ENCODE measurements around the gene ESPL1. TPM values are rescaled to one million over a fixed set of nuclear protein-coding genes. Genes with fewer than 3 reads are reported as not detected.

Gene ESPL1
- total RNA-seq, 1 experiment from 2014 or later: 54.6 TPM

DNA sequence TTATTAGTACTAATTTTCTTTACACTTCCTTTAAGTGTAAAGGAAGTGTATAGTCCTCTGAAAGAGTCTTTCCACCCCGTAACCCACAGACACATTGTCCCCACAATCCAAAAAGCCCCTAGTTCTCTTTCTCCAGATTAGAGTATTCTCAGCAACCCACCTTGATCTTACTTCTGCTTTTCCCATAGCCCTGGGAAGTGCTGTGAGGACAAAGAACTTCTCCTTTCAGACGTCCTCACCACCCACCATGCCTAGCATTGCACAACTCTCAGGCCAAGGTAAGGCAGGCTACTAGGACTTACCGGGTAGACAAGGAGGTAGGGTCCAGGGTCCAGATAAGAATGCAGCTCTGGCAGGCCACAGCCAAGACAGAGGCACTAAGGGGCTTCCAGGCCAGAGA, 45.9 kb downstream of the ESPL1 start:
- Histone ChIP-seq H3K36me3 (ENCODE audit: control insufficient read depth, insufficient read depth, low read length) (peaks cover 3% of the 10 kb centered on the region), H3K27me3 (ENCODE audit: control insufficient read depth, insufficient read depth, low read length) (no peaks in the 10 kb centered on the region), H3K4me3 (ENCODE audit: low read depth in 2 of 2, low read length in 2 of 2) (no peak overlapping the region), H3K9me3 (ENCODE audit: control insufficient read depth, insufficient read depth, low read depth, low read length) (no peaks in the 10 kb centered on the region), H3K27ac (ENCODE audit: low read length) (no peak overlapping the region), H3K4me1 (ENCODE audit: control insufficient read depth, insufficient read depth, low read length) (no peaks in the 10 kb centered on the region)
- in situ Hi-C loops (cut with HindIII; ENCODE audit: low pct_unique_long_range_greater_than_20kb, low sequenced_read_pairs): no loop called here
- no TSS peak for BruUV-seq (replicated peaks)
- ATAC-seq (no peak), DNase-seq (ENCODE audit: low read depth, low spot score) (no peak)
- intact Hi-C loops (cut with micrococcal nuclease; ENCODE audit: unreplicated experiment): no loop called here
- ChIA-PET POLR2A (no interaction called here), CTCF (no interaction called here)
- TF ChIP-seq POLR2AphosphoS5 (IDR thresholded peaks at IDR 0.05; ENCODE audit: low read depth, low read length): no peak
- no peak for TF ChIP-seq TCF7L2 (IDR thresholded peaks at IDR 0.05; ENCODE audit: low read depth, low read length)
- TF ChIP-seq, protein P1, sequence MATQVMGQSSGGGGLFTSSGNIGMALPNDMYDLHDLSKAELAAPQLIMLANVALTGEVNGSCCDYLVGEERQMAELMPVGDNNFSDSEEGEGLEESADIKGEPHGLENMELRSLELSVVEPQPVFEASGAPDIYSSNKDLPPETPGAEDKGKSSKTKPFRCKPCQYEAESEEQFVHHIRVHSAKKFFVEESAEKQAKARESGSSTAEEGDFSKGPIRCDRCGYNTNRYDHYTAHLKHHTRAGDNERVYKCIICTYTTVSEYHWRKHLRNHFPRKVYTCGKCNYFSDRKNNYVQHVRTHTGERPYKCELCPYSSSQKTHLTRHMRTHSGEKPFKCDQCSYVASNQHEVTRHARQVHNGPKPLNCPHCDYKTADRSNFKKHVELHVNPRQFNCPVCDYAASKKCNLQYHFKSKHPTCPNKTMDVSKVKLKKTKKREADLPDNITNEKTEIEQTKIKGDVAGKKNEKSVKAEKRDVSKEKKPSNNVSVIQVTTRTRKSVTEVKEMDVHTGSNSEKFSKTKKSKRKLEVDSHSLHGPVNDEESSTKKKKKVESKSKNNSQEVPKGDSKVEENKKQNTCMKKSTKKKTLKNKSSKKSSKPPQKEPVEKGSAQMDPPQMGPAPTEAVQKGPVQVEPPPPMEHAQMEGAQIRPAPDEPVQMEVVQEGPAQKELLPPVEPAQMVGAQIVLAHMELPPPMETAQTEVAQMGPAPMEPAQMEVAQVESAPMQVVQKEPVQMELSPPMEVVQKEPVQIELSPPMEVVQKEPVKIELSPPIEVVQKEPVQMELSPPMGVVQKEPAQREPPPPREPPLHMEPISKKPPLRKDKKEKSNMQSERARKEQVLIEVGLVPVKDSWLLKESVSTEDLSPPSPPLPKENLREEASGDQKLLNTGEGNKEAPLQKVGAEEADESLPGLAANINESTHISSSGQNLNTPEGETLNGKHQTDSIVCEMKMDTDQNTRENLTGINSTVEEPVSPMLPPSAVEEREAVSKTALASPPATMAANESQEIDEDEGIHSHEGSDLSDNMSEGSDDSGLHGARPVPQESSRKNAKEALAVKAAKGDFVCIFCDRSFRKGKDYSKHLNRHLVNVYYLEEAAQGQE (IDR thresholded peaks at IDR 0.05; ENCODE audit: insufficient read depth in 1 of 2, low read depth in 2 of 2, low read length in 1 of 2): no peak
- no peak for TF ChIP-seq SIN3A (IDR thresholded peaks at IDR 0.05; ENCODE audit: borderline replicate concordance, insufficient read depth, low read depth, low read length)
- TF ChIP-seq, protein P2, sequence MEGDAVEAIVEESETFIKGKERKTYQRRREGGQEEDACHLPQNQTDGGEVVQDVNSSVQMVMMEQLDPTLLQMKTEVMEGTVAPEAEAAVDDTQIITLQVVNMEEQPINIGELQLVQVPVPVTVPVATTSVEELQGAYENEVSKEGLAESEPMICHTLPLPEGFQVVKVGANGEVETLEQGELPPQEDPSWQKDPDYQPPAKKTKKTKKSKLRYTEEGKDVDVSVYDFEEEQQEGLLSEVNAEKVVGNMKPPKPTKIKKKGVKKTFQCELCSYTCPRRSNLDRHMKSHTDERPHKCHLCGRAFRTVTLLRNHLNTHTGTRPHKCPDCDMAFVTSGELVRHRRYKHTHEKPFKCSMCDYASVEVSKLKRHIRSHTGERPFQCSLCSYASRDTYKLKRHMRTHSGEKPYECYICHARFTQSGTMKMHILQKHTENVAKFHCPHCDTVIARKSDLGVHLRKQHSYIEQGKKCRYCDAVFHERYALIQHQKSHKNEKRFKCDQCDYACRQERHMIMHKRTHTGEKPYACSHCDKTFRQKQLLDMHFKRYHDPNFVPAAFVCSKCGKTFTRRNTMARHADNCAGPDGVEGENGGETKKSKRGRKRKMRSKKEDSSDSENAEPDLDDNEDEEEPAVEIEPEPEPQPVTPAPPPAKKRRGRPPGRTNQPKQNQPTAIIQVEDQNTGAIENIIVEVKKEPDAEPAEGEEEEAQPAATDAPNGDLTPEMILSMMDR (IDR thresholded peaks at IDR 0.05): no peak

DNA sequence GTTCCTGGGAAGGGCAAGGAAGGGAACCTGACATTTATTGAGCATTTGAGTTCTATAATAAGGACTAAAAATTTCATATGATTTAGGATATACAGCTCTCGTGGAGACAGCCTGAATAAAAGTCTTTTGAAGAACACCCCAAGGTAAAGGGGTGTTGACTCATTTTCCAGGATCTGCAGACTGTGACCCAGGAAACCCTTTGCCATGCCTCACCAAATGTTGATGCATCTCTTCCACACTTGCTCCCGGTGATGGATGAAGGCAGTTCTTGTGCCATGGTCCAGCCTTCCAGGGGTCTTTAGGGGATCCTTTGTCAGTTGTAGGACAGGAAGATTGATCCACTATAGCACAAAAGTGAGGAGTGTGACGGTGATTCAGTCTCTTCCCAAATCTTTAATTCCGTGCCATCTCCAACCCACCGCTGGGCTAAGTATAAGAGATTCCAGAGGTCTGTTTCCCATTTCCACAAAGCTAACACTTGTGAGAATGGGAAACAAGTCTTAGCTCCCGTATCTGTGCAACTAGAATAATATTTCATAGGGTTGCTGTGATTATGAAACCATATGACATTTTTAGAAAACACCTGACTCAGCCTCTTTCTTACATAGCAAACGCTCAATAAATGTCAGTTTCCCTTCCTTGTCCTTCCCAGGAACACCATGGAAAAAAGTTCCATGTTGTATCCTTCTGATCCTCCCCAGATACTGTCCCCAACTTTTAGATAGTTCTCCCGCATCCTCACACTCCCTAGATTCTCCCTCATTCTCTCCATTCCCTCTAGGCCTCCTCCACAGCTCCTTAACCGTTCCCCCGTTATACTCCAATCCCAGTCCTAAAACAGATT, 52.5 kb downstream of the ESPL1 start:
- TF ChIP-seq, protein P2 (IDR thresholded peaks at IDR 0.05): no peak
- TF ChIP-seq, protein P1 (IDR thresholded peaks at IDR 0.05; ENCODE audit: insufficient read depth in 1 of 2, low read depth in 2 of 2, low read length in 1 of 2): no peak
- TF ChIP-seq POLR2AphosphoS5 (IDR thresholded peaks at IDR 0.05; ENCODE audit: low read depth, low read length): no peak
- intact Hi-C loops (cut with micrococcal nuclease; ENCODE audit: unreplicated experiment) (loop anchor here (5.0 kb wide), 1 partner anchor 187 kb away; the partner anchor contains the start of gene NPFF), in situ Hi-C loops (cut with HindIII; ENCODE audit: low pct_unique_long_range_greater_than_20kb, low sequenced_read_pairs) (no loop called here)
- peak overlapping the region; percentile 52 to 74 for H3K4me3 ChIP-seq (ENCODE audit: low read depth in 2 of 2, low read length in 2 of 2)
- ChIA-PET POLR2A (interaction anchor here (0.5 to 1.4 kb wide), 6 partner anchors 24 to 1297 kb away, joined by 3 to 12 read pairs (median 5); partner anchors contain the start of gene PFDN5), CTCF (interaction anchor here (0.6 to 2.0 kb wide), 15 partner anchors 10 to 266 kb away, joined by 3 to 13 read pairs (median 5); partner anchors contain the start of gene PFDN5)
- DNase-seq (ENCODE audit: low read depth, low spot score): no peak
- H3K27me3 ChIP-seq (ENCODE audit: control insufficient read depth, insufficient read depth, low read length): no peaks in the 10 kb centered on the region
- no peak for ATAC-seq
- H3K27ac ChIP-seq (ENCODE audit: low read length): peak overlapping the region; percentile 92
- no peaks in the 10 kb centered on the region; the same call in none of the 2 replicates for H3K36me3 ChIP-seq (ENCODE audit: control insufficient read depth, insufficient read depth, low read length)
- no peaks in the 10 kb centered on the region for H3K9me3 ChIP-seq (ENCODE audit: control insufficient read depth, insufficient read depth, low read depth, low read length)
- peaks cover 20% of the 10 kb centered on the region for H3K4me1 ChIP-seq (ENCODE audit: control insufficient read depth, insufficient read depth, low read length)
- BruUV-seq (replicated peaks): TSS peak; percentile 98

All from Panc1 (cell line).